Measurements from ENCODE around the gene C1orf56. TPM values are rescaled to one million over a fixed set of nuclear protein-coding genes. Genes with fewer than 3 reads are reported as not detected.

The C1orf56 gene
- total and polyA plus RNA-seq, 2 donors (not counting 3 experiments of a cell fraction or from before 2014, with no cell fraction given), result 3.0 to 3.5 TPM

DNA sequence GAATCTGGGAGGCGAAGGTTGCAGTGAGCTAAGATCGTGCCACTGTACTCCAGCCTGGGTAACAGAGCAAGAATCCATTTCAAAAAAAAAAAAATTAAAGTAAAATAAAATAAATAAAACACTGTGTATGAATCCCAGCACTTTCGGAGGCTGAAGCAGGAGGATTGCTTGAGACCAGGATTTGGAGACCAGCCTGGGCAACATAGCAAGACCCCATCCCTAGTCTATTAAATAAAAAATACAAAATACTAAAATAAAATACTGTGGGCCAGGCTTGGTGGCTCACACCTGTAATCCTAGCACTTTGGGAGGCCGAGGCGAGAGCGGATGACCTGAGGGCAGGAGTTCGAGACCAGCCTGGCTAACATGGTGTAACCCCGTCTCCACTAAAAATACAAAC, 15.4 kb upstream of the C1orf56 start:
- H3K9me1 ChIP-seq (replicated peaks; ENCODE audit: control insufficient read depth, extremely low read depth, insufficient read depth, low read length), result no peaks in the 10 kb centered on the region
- DNase-seq (ENCODE audit: low read depth, low spot score) (no peak), FAIRE-seq (peak; percentile 67)
- peaks cover 2 to 17% of the 10 kb centered on the region in 2 experiments for H3K36me3 ChIP-seq (ENCODE audit: control insufficient read depth in 2 of 2, extremely low read depth in 1 of 2, insufficient read depth in 2 of 2, low read length in 2 of 2)
- BruUV-seq (replicated peaks), result no TSS peak
- H3K9me3 ChIP-seq (replicated peaks; ENCODE audit: control insufficient read depth, insufficient read depth, low read length), result no peaks in the 10 kb centered on the region
- intact Hi-C loops (cut with micrococcal nuclease) (no loop called here), dilution Hi-C loops (cut with MboI; ENCODE audit: extremely low pct_ligation_motif_present, low sequenced_read_pairs) (no loop called here)
- TF ChIP-seq MYC (IDR thresholded peaks at IDR 0.05; ENCODE audit: low read depth, low read length) (no peak), GATA2 (IDR thresholded peaks at IDR 0.05; ENCODE audit: insufficient read depth, insufficient read length, low read depth, low read length) (no peak), POLR2A (IDR thresholded peaks at IDR 0.05; ENCODE audit: low read depth, low read length) (no peak), JUN (IDR thresholded peaks at IDR 0.05; ENCODE audit: borderline replicate concordance, insufficient read depth, insufficient read length, low read depth) (no peak), MAX (IDR thresholded peaks at IDR 0.05; ENCODE audit: insufficient read depth, insufficient read length) (no peak), FOS (IDR thresholded peaks at IDR 0.05; ENCODE audit: borderline replicate concordance, insufficient read depth, low read length) (no peak), POLR2AphosphoS5 (IDR thresholded peaks at IDR 0.05; ENCODE audit: insufficient read depth, low read depth, low read length) (no peak), EZH2 (IDR thresholded peaks at IDR 0.05; ENCODE audit: borderline replicate concordance, low read depth, low read length, severe bottlenecking) (no peak)
- TF ChIP-seq, protein P1, sequence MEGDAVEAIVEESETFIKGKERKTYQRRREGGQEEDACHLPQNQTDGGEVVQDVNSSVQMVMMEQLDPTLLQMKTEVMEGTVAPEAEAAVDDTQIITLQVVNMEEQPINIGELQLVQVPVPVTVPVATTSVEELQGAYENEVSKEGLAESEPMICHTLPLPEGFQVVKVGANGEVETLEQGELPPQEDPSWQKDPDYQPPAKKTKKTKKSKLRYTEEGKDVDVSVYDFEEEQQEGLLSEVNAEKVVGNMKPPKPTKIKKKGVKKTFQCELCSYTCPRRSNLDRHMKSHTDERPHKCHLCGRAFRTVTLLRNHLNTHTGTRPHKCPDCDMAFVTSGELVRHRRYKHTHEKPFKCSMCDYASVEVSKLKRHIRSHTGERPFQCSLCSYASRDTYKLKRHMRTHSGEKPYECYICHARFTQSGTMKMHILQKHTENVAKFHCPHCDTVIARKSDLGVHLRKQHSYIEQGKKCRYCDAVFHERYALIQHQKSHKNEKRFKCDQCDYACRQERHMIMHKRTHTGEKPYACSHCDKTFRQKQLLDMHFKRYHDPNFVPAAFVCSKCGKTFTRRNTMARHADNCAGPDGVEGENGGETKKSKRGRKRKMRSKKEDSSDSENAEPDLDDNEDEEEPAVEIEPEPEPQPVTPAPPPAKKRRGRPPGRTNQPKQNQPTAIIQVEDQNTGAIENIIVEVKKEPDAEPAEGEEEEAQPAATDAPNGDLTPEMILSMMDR (IDR thresholded peaks at IDR 0.05; ENCODE audit: extremely low read depth in 1 of 2, insufficient read depth in 1 of 2, low read depth in 1 of 2, low read length in 2 of 2), result no peak
- no peak overlapping the region for H3K27ac ChIP-seq (ENCODE audit: insufficient read depth, low read depth, low read length)
- H3K4me3 ChIP-seq (replicated peaks in 1 of 3; ENCODE audit: insufficient read depth in 1 of 3, low read depth in 1 of 3, low read length in 3 of 3), result no peak overlapping the region
- POLR2A ChIA-PET, result no interaction called here
- no peak overlapping the region for H2AFZ ChIP-seq (ENCODE audit: low read depth, low read length)
- H4K20me1 ChIP-seq (replicated peaks; ENCODE audit: control insufficient read depth, extremely low read depth, insufficient read depth, low read length), result no peaks in the 10 kb centered on the region
- H3K9ac ChIP-seq (replicated peaks; ENCODE audit: extremely low read depth, insufficient read depth, low read length), result no peak overlapping the region
- H3K4me2 ChIP-seq (ENCODE audit: insufficient read depth, low read length), result no peak overlapping the region
- CTCF ChIA-PET, result interaction anchor here (0.9 to 1.5 kb wide), 3 partner anchors 9 to 17 kb away, joined by 3 to 4 read pairs (median 3); no protein-coding TSS in a partner anchor
- H3K79me2 ChIP-seq (ENCODE audit: control insufficient read depth, insufficient read depth, low read length), result no peaks in the 10 kb centered on the region
- no peaks in the 10 kb centered on the region for H3K4me1 ChIP-seq (ENCODE audit: control insufficient read depth, extremely low read depth, insufficient read depth, low read length)
- H3K27me3 ChIP-seq (ENCODE audit: control insufficient read depth in 2 of 2, insufficient read depth in 2 of 2, low read length in 2 of 2), result no peaks in the 10 kb centered on the region

Measured in endothelial cell of umbilical vein (primary cell).